HL-60 (cell line): ENCODE data around the gene TERT.

Experiments used
- POLR2AphosphoS5 ChIP-seq: IDR thresholded peaks from 2 replicates; pipeline ENCODE4 v1.6.1; 2012; ENCODE audit warnings: low read depth
- REST ChIP-seq: IDR thresholded peaks from 2 replicates; pipeline ENCODE4 v1.6.1; 2012; ENCODE audit warnings: low read depth; ENCODE audit not compliant: insufficient replicate concordance
- TF ChIP-seq, protein P1 (sequence below): IDR thresholded peaks from one replicate; pipeline ENCODE4 v1.5.1; 2011; ENCODE audit warnings: low read length, control low read depth, inconsistent platforms; ENCODE audit not compliant: insufficient read depth

DNA sequence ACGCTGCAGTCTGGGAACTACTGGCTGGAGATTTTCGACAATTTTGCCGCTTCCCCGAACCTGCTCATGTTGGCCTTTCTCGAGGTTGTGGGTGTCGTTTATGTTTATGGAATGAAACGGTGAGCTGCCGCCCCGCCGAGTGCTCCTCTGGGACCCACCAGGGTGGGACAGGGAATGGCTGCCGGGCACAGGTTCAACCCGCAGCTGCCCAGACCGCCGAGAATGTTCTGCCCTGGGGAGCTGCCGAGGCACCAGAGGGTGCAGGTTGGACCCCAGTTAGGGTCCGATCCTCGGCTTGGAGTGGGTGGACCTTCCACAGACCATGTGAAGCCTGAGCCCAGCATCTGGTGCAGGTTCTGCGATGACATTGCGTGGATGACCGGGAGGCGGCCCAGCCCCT lies 50.6 kb downstream of the TERT start:
- TF ChIP-seq, protein P1, sequence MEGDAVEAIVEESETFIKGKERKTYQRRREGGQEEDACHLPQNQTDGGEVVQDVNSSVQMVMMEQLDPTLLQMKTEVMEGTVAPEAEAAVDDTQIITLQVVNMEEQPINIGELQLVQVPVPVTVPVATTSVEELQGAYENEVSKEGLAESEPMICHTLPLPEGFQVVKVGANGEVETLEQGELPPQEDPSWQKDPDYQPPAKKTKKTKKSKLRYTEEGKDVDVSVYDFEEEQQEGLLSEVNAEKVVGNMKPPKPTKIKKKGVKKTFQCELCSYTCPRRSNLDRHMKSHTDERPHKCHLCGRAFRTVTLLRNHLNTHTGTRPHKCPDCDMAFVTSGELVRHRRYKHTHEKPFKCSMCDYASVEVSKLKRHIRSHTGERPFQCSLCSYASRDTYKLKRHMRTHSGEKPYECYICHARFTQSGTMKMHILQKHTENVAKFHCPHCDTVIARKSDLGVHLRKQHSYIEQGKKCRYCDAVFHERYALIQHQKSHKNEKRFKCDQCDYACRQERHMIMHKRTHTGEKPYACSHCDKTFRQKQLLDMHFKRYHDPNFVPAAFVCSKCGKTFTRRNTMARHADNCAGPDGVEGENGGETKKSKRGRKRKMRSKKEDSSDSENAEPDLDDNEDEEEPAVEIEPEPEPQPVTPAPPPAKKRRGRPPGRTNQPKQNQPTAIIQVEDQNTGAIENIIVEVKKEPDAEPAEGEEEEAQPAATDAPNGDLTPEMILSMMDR = no peak
- TF ChIP-seq REST = no peak
- no peak for TF ChIP-seq POLR2AphosphoS5
